HG03342 (cell line): ENCODE data around the gene LHFPL3.
"Not testable (repeated sequence)": the region's sequence is repeated elsewhere in the genome, so short reads cannot be mapped to it uniquely, and the experiment has no call there.

Experiments
- ATAC-seq: cut with Tn5 transposase; IDR thresholded peaks from one replicate; pipeline ENCODE4 v1.9.1; 2021; ENCODE audit warnings: mild to moderate bottlenecking, moderate library complexity; ENCODE audit not compliant: unreplicated experiment

LHFPL3 gene

DNA sequence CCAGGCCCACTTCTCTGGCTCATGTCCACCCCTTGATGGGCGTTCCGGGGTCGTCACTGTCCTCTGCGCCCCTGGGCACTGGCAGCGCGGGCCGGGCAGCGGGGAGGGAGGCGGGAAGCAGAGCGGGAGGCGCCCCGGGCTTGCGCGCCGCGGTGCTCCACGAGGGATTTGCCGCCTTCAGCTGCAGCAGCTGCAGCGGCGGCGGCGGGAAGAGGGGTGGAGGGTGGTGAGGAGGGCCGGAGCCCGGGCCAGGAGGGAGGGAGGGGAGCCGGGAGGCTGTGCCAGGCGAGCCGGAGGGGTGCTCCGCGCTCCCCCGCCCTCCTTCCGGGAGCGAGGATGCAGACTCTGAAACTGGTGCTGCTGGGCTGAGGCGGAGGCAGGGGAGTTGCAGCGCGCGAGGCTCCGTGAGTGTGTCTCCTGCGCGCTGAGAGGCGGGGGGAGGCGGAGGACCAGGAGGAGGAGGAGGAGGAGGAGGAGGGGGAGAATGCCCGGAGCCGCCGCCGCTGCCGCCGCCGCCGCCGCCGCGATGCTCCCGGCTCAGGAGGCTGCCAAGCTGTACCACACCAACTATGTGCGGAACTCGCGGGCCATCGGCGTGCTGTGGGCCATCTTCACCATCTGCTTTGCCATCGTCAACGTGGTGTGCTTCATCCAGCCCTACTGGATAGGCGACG, at the start of gene LHFPL3:
Gene LHFPL3 (plus strand): TSS at position 308 of the 674 bp plus-strand sequence.
- no peak for ATAC-seq

DNA sequence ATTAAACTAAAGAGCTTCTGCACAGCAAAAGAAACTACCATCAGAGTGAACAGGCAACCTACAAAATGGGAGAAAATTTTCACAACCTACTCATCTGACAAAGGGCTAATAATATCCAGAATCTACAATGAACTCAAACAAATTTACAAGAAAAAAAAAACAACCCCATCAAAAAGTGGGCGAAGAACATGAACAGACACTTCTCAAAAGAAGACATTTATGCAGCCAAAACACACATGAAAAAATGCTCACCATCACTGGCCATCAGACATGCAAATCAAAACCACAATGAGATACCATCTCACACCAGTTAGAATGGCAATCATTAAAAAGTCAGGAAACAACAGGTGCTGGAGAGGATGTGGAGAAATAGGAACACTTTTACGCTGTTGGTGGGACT, 46.7 kb upstream of the LHFPL3 start:
- not testable (repeated sequence) for ATAC-seq

DNA sequence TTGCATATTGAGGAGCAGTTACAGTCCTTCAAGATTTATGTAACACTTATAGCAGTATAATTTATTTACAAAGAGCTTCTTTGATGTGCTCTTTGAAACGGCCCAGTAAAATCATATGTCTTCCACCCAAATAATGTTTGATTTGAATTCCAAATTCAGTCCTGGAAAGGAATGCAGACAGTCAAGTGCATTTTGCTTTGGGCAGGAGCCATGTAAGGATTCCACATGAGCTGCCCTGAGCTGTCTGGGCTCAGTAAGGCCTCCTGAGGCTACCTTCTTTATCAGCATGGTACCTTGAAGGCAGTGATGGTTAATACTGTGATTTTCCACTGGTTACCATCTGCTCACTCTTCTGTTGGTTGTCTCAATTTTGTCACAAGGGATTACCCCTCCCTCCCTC, 41.6 kb upstream of the LHFPL3 start:
- no peak for ATAC-seq

GRCh38 chr7:104288137-104288536, 40.3 kb upstream of the LHFPL3 start:
- no peak for ATAC-seq

GRCh38 chr7:104294291-104294690, 34.1 kb upstream of the LHFPL3 start:
- ATAC-seq = no peak

DNA sequence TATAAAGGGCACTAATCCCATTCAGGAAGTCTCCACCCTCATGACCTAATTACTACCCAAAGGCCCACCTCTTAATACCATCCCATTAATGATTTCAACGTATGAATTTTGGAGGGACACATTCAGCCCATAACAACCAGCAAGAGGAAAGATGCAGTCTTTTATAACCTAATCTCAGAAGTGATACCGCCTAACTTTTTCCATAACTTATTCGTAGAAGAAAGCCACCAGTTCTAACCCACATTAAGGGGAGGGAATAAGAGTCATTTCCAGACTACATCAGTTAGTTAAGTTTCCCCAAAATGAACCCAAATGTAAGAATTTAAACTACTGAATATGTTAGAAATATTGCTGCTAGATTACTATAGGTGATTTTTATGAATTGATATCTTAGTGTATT, 32.1 kb upstream of the LHFPL3 start:
- no peak for ATAC-seq

DNA sequence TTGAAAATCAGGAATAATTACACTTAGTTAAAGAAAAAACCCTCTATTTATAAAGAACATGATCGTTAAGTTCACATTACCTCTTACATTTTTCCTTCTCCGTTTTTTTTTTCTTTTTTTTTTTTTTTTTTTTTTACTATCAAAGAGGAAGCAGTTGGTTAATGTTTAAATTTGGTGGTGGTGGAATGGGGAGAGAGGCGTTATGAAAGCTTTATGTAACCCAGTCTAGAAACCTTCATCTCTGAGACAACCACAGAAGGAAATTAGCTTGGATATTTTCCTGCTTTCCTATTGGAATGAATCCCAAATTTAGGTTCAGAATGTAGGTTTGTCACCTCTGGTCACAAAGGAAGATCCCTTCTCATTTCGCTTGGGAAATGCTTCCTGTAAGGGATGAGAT, 31.5 kb upstream of the LHFPL3 start:
- ATAC-seq = no peak

DNA sequence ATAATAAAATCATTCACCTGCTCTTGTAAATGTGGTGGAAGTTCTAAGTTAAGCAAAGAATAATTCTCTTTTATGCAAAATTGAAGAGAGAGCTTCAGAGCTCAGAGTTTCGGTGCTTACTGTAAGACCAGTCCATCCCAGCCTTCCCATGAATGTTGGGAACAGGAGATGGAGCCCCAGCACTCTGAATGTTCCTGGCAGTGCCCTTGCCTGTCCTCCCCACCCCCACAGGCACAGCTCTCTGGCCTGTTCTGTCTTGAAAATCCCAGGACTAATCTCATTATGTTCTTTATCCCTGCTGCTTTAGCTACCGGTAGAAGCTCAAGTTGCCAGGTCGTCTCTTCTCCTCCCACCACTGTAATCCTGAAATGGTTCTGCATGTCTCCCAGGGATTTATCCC, 29.1 kb upstream of the LHFPL3 start:
- ATAC-seq = no peak

GRCh38 chr7:104299777-104300176, 28.6 kb upstream of the LHFPL3 start:
- no peak for ATAC-seq

DNA sequence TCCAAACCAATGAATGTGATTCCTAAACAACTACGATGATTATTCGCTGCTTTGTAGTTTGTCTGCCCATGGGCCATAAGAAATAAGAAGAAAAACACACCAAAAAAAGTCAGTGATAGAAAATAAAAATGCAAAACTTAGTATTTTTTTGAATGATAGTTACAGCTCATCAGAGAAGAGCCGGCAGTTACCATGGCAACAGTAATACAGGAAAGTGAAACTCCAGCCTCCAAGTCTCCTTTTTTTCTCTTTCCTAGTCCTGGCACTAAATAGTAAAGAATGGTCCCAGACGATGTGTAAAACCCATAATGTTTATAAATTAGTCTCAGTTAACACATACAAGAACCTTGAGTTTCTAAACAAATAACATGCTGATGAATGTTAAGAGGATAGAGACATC, 21.6 kb upstream of the LHFPL3 start:
- no peak for ATAC-seq

- no peak for ATAC-seq
Observed at GRCh38 chr7:104317948-104318629, 10.3 kb upstream of the LHFPL3 start.

DNA sequence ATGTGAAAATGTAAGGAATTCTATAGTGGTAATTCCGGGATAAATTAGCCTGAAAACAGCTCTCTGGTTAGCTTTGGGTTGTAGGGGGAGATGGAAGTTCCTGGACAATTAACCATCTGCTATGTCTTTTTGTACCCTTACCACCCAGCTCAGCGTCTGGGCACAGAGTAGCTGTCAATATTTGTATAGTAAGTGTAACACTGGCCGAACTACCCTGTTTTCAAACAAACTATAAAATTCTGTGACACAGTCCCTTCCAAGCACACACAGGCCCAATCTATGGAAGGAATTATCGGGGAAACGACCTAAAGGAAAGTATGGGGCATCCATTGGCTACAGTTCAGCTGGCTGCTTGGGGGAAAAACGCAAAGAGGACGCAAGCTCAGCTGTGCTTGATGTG, 869 bp upstream of the LHFPL3 start:
- no peak for ATAC-seq

DNA sequence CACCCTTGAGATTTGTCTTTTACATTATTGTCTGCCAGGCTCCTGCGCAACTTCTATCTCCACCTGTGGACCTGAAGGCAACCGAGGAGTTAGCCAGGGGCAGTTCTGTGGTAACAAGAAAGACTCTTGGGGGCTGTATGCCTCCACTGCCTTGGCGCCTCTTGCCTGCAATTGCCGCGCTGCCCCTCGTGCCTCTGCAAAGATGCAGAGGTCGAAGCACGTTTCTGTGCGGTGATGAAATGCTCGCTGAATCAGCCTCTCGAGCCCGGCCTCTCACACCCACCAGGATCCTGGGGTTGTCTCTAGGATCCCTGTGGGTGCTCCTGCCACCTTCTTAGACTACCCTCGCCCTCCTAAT, 486 bp upstream of the LHFPL3 start:
- no peak for ATAC-seq

- ATAC-seq = no peak
Observed at GRCh38 chr7:104328970-104329825, 795 bp downstream of the LHFPL3 start.

- no peak for ATAC-seq
Observed at GRCh38 chr7:104341546-104341945, 13.1 kb downstream of the LHFPL3 start.

DNA sequence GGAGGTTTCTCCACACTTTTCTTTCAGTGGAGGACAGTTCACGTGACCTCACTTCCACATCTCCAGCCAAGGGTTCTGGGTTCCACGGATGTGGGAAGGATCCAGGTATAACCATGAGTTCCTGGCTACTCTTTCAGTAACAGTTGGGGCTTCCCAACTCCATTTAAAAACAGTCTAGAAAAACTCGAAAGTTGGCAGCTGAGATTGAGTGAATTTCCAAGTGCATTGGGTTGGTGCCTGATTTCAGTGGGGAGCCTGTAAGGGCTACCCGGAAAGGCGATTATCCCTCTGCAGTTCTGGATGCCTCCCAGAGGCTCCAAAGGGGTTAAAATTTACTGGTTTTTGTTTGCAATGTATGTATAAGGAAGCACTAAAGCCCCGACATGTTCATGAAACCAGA, 24.3 kb downstream of the LHFPL3 start:
- no peak for ATAC-seq

GRCh38 chr7:104357166-104357565, 28.8 kb downstream of the LHFPL3 start:
- ATAC-seq = no peak

DNA sequence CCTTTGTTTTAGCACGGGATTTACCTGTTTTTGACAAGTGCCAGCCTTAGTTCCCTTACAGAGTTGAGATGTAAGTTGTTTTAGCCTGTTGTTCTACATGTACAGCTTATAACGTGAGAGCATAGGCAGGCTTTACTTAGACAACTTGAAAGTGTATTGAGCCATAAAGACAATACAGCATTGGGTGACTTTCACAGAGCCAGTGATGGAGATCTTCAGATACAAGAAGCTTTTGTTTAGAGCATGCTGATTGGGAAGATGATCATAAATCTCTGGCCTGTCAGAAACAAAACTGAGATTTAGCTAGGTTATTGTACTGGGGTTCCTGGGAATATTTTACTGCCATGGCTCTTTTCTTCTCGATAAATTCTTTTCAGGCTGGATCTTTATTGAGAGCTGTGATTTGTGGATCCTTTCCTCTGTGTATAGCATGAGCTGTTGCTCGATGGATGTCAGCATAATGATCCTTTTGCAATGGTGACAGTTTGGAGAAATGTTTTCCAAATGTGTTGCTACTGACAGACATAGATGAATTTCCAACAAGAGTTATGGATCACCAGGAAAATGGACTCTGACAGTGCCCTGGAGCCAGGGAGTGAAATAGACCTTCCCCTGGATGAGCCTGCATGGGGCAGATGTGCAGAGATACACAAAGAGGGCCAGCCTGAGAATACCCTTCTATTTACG, 30.2 kb downstream of the LHFPL3 start:
- no peak for ATAC-seq

DNA sequence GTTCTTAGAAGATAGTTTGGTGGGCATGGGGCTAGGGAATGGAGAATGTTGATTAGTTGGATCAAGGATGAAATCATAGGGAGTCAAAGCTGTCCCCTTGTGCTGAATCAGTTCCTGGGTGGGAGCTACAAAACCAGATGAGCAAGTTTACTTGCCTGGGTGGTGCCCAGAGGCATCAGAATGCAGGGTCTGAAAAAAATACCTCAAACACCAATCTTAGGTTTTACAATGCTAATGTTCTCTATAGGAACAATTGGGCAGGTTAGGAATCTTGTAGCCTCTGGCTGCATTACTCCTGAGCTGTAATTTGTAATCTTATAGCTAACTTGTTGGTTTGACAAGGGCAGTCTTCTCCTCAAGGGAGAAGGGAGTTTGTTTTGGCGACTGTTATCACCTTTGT, 34.4 kb downstream of the LHFPL3 start:
- no peak for ATAC-seq

GRCh38 chr7:104363355-104363754, 35.0 kb downstream of the LHFPL3 start:
- ATAC-seq = no peak

DNA sequence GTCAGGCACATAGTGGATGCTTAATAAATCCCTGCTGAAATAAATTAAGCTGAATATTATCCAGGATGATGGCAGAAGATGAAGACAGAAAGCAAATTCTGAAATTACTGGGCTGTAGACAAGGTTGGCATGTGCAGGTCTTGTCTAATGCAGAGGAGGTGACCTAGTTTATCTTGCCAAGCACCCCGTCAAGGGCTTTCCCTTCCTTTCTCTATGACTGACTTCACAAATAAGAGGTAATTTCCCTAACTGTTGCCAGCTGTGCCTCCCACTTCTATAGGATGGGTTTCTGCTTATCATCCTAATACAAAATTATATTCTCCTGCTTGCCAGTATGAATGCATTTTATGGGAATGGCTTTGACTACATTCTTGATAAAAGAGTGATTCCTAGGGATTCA, 38.0 kb downstream of the LHFPL3 start:
- ATAC-seq = no peak
